Astrocyte of the cerebellum (primary cell): Measurements from ENCODE around the gene TLR1.

Source experiments
- DNase-seq: peaks from one replicate; pipeline ENCODE4 v3.0.0-alpha.2; 2011; ENCODE audit warnings: low read depth
- H3K4me3 ChIP-seq: 2 replicates; pipeline ENCODE4 v1.5.1; 2011; ENCODE audit warnings: mild to moderate bottlenecking, low read depth, low read length, moderate library complexity
- in situ Hi-C: cut with HindIII; loops from 2 replicates; pipeline ENCODE4 v1.10.0; 2017; ENCODE audit warnings: low sequenced_read_pairs
- TF ChIP-seq, protein P1 (sequence below): IDR thresholded peaks from 2 replicates; pipeline ENCODE4 v1.5.1; 2012; ENCODE audit warnings: low read length, low read depth, moderate library complexity, mild to moderate bottlenecking; ENCODE audit errors: missing control alignments

TLR1 gene

DNA sequence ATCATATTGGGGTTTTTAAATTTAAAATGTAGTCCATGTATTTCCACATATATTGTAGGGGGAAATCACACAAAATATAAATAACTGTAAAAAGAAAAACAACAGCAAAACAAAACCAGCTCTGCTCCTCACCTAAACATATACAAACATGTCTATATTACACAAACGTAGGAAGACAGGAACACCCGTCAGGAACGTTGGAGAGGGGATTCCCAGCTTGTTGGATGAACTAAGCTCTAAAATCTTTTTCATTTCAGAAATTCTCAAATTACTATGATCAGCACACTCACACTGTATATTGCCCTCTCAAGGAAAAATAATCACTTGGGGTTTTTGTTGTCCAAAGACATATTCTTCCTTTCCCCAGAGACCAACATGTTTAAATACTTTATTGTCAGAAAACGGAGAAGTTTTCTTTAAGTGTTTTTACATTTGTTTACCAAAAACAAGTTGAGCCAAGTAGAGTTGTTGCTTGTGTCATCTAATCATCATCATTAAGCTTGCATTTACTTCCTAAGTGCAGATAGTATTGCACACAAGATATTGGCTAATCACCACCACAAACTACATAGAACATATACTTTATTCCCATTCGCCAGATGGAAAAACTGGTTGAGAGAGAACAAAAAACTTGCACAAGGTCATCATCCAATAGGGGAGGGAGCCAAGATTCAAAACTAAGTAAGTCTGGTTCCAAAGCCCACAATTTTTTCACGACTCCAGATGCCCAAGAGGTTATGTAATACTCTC is 19.4 kb downstream of the TLR1 start:
- in situ Hi-C loops: no loop called here
- no peak for DNase-seq
- TF ChIP-seq, protein P1, sequence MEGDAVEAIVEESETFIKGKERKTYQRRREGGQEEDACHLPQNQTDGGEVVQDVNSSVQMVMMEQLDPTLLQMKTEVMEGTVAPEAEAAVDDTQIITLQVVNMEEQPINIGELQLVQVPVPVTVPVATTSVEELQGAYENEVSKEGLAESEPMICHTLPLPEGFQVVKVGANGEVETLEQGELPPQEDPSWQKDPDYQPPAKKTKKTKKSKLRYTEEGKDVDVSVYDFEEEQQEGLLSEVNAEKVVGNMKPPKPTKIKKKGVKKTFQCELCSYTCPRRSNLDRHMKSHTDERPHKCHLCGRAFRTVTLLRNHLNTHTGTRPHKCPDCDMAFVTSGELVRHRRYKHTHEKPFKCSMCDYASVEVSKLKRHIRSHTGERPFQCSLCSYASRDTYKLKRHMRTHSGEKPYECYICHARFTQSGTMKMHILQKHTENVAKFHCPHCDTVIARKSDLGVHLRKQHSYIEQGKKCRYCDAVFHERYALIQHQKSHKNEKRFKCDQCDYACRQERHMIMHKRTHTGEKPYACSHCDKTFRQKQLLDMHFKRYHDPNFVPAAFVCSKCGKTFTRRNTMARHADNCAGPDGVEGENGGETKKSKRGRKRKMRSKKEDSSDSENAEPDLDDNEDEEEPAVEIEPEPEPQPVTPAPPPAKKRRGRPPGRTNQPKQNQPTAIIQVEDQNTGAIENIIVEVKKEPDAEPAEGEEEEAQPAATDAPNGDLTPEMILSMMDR: no peak
- no peak overlapping the region for H3K4me3 ChIP-seq

GRCh38 chr4:38784141-38784540 is 20.4 kb downstream of the TLR1 start:
- H3K4me3 ChIP-seq: no peak overlapping the region
- TF ChIP-seq, protein P1: no peak
- in situ Hi-C loops: no loop called here
- DNase-seq: no peak

GRCh38 chr4:38783109-38783460 is 21.5 kb downstream of the TLR1 start:
- no peak overlapping the region for H3K4me3 ChIP-seq
- in situ Hi-C loops: no loop called here
- DNase-seq: no peak
- TF ChIP-seq, protein P1: no peak

- TF ChIP-seq, protein P1: peak; percentile 56
- in situ Hi-C loops: no loop called here
- DNase-seq: peak; percentile 54
- no peak within 1 kb of the TSS for H3K4me3 ChIP-seq
Observed at GRCh38 chr4:38782452-38783108, 22.0 kb downstream of the TLR1 start, which contains the start of gene TLR10. TLR10 (minus strand) TSS chr4:38782990; CDS start chr4:38775590, 7,400 bp downstream.

DNA sequence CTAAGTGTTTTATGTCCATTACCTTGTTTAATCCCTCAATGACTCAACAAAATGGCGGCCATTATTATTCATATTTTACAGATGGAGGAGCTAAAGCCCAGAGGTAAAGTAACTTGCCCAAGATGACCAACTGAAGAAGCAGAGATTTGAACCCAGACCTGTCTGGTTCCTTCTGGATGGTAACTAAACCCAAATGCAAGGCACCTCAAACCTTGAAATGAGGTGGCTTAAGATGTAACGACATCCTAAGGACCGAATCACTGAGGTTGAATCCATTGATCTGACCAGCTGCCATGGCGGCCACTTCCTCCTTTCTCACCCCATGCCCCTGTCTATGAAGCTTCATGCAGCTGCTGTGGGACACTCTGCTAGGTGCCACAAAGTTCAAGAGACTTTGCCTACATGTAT is 22.7 kb downstream of the TLR1 start:
- TF ChIP-seq, protein P1: no peak
- in situ Hi-C loops: no loop called here
- DNase-seq: no peak
- no peak overlapping the region for H3K4me3 ChIP-seq

DNA sequence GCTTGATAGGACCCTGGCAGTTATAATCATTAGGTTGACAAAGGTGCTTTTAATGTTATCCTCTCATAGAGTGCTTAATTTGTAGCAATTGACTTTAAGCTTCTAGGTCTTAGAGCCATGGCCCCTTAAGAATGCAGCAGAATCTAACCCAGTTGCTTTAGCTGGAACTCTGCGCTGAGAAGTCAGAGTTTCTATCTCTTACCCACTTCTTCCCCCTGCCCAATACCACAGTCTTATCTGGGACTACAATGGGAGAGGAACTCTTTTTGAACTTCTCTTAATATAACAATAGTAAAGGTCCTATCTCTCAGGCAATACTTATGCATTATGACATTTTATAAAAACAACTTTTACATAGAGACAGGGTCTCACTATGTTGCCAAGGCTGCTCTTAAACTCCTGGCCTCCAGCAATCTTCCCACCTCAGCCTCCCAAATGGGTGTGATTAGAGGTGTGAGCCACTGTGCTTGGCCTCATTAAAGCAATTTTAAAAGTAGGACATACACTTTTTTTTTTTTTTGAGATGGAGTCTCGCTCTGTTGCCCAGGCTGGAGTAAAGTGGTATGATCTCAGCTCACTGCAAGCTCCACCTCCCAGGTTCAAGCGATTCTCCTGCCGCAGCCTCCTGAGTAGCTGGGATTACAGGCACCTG is 23.6 kb downstream of the TLR1 start:
- no peak overlapping the region for H3K4me3 ChIP-seq
- in situ Hi-C loops: no loop called here
- no peak for DNase-seq
- TF ChIP-seq, protein P1: no peak
